ENCODE results near the gene BMP2K.

BMP2K gene

GRCh38 chr4:78944381-78944780 lies 168.2 kb downstream of the BMP2K start:
- Histone ChIP-seq H3K4me1 (ENCODE audit: control insufficient read depth in 2 of 2, insufficient read depth in 2 of 2, low read length in 2 of 2) (peaks cover 4% of the 10 kb centered on the region in 2 donors), H3K4me3 (ENCODE audit: low read length in 2 of 2) (no peak overlapping the region), H3K27ac (ENCODE audit: low read depth in 2 of 2, low read length in 2 of 2) (no peak overlapping the region), H3K9ac (ENCODE audit: low read depth in 1 of 2, low read length in 2 of 2) (no peak overlapping the region), H3K9me3 (ENCODE audit: control insufficient read depth in 2 of 2, low read length in 2 of 2) (no peaks in the 10 kb centered on the region), H3K36me3 (ENCODE audit: control insufficient read depth in 2 of 2, insufficient read depth in 2 of 2, low read length in 2 of 2) (no peaks in the 10 kb centered on the region), H3K27me3 (ENCODE audit: control insufficient read depth in 2 of 2, insufficient read depth in 2 of 2, low read length in 2 of 2) (no peaks in the 10 kb centered on the region)

- Histone ChIP-seq H3K4me3 (ENCODE audit: low read length in 2 of 2) (no peak overlapping the region), H3K27ac (ENCODE audit: low read depth in 2 of 2, low read length in 2 of 2) (no peak overlapping the region), H3K9me3 (ENCODE audit: control insufficient read depth in 2 of 2, low read length in 2 of 2) (no peaks in the 10 kb centered on the region), H3K9ac (ENCODE audit: low read depth in 1 of 2, low read length in 2 of 2) (no peak overlapping the region), H3K36me3 (ENCODE audit: control insufficient read depth in 2 of 2, insufficient read depth in 2 of 2, low read length in 2 of 2) (no peaks in the 10 kb centered on the region), H3K27me3 (ENCODE audit: control insufficient read depth in 2 of 2, insufficient read depth in 2 of 2, low read length in 2 of 2) (no peaks in the 10 kb centered on the region), H3K4me1 (ENCODE audit: control insufficient read depth in 2 of 2, insufficient read depth in 2 of 2, low read length in 2 of 2) (no peaks in the 10 kb centered on the region)
Observed at GRCh38 chr4:78945651-78946179, 169.6 kb downstream of the BMP2K start.

GRCh38 chr4:78949735-78950134 lies 173.6 kb downstream of the BMP2K start:
- H3K9ac ChIP-seq (ENCODE audit: low read depth in 1 of 2, low read length in 2 of 2), result no peak overlapping the region
- H3K27me3 ChIP-seq (ENCODE audit: control insufficient read depth in 2 of 2, insufficient read depth in 2 of 2, low read length in 2 of 2), result no peaks in the 10 kb centered on the region
- no peaks in the 10 kb centered on the region for H3K4me1 ChIP-seq (ENCODE audit: control insufficient read depth in 2 of 2, insufficient read depth in 2 of 2, low read length in 2 of 2)
- no peaks in the 10 kb centered on the region for H3K36me3 ChIP-seq (ENCODE audit: control insufficient read depth in 2 of 2, insufficient read depth in 2 of 2, low read length in 2 of 2)
- H3K4me3 ChIP-seq (ENCODE audit: low read length in 2 of 2), result no peak overlapping the region
- H3K9me3 ChIP-seq (ENCODE audit: control insufficient read depth in 2 of 2, low read length in 2 of 2), result no peaks in the 10 kb centered on the region
- H3K27ac ChIP-seq (ENCODE audit: low read depth in 2 of 2, low read length in 2 of 2), result no peak overlapping the region

GRCh38 chr4:78951862-78952472 lies 175.8 kb downstream of the BMP2K start:
- H3K4me3 ChIP-seq (ENCODE audit: low read length in 2 of 2), result no peak overlapping the region
- H3K4me1 ChIP-seq (ENCODE audit: control insufficient read depth in 2 of 2, insufficient read depth in 2 of 2, low read length in 2 of 2), result no peaks in the 10 kb centered on the region
- H3K27me3 ChIP-seq (ENCODE audit: control insufficient read depth in 2 of 2, insufficient read depth in 2 of 2, low read length in 2 of 2), result no peaks in the 10 kb centered on the region
- no peak overlapping the region for H3K9ac ChIP-seq (ENCODE audit: low read depth in 1 of 2, low read length in 2 of 2)
- no peak overlapping the region for H3K27ac ChIP-seq (ENCODE audit: low read depth in 2 of 2, low read length in 2 of 2)
- no peaks in the 10 kb centered on the region for H3K36me3 ChIP-seq (ENCODE audit: control insufficient read depth in 2 of 2, insufficient read depth in 2 of 2, low read length in 2 of 2)
- no peaks in the 10 kb centered on the region for H3K9me3 ChIP-seq (ENCODE audit: control insufficient read depth in 2 of 2, low read length in 2 of 2)

- no peaks in the 10 kb centered on the region for H3K4me1 ChIP-seq (ENCODE audit: control insufficient read depth in 2 of 2, insufficient read depth in 2 of 2, low read length in 2 of 2)
Observed at GRCh38 chr4:78953231-78953630, 177.1 kb downstream of the BMP2K start.

GRCh38 chr4:78953769-78954666 lies 177.9 kb downstream of the BMP2K start:
- Histone ChIP-seq H3K4me1 (ENCODE audit: control insufficient read depth in 2 of 2, insufficient read depth in 2 of 2, low read length in 2 of 2) (no peaks in the 10 kb centered on the region), H3K27me3 (ENCODE audit: control insufficient read depth in 2 of 2, insufficient read depth in 2 of 2, low read length in 2 of 2) (no peaks in the 10 kb centered on the region), H3K27ac (ENCODE audit: low read depth in 2 of 2, low read length in 2 of 2) (no peak overlapping the region), H3K9ac (ENCODE audit: low read depth in 1 of 2, low read length in 2 of 2) (no peak overlapping the region), H3K36me3 (ENCODE audit: control insufficient read depth in 2 of 2, insufficient read depth in 2 of 2, low read length in 2 of 2) (no peaks in the 10 kb centered on the region), H3K9me3 (ENCODE audit: control insufficient read depth in 2 of 2, low read length in 2 of 2) (no peaks in the 10 kb centered on the region), H3K4me3 (ENCODE audit: low read length in 2 of 2) (no peak overlapping the region)

More at GRCh38 chr4:78953231-78953630, 177.1 kb downstream of the BMP2K start:
- no peaks in the 10 kb centered on the region for H3K36me3 ChIP-seq (ENCODE audit: control insufficient read depth in 2 of 2, insufficient read depth in 2 of 2, low read length in 2 of 2)
- no peaks in the 10 kb centered on the region for H3K9me3 ChIP-seq (ENCODE audit: control insufficient read depth in 2 of 2, low read length in 2 of 2)
- H3K4me3 ChIP-seq (ENCODE audit: low read length in 2 of 2), result no peak overlapping the region
- H3K9ac ChIP-seq (ENCODE audit: low read depth in 1 of 2, low read length in 2 of 2), result no peak overlapping the region
- H3K27me3 ChIP-seq (ENCODE audit: control insufficient read depth in 2 of 2, insufficient read depth in 2 of 2, low read length in 2 of 2), result no peaks in the 10 kb centered on the region
- H3K27ac ChIP-seq (ENCODE audit: low read depth in 2 of 2, low read length in 2 of 2), result no peak overlapping the region

- Histone ChIP-seq H3K9me3 (ENCODE audit: control insufficient read depth in 2 of 2, low read length in 2 of 2) (no peaks in the 10 kb centered on the region), H3K9ac (ENCODE audit: low read depth in 1 of 2, low read length in 2 of 2) (no peak overlapping the region), H3K27ac (ENCODE audit: low read depth in 2 of 2, low read length in 2 of 2) (no peak overlapping the region), H3K27me3 (ENCODE audit: control insufficient read depth in 2 of 2, insufficient read depth in 2 of 2, low read length in 2 of 2) (no peaks in the 10 kb centered on the region), H3K4me3 (ENCODE audit: low read length in 2 of 2) (no peak overlapping the region), H3K36me3 (ENCODE audit: control insufficient read depth in 2 of 2, insufficient read depth in 2 of 2, low read length in 2 of 2) (no peaks in the 10 kb centered on the region), H3K4me1 (ENCODE audit: control insufficient read depth in 2 of 2, insufficient read depth in 2 of 2, low read length in 2 of 2) (no peaks in the 10 kb centered on the region)
Observed at GRCh38 chr4:78956975-78957374, 180.8 kb downstream of the BMP2K start.

GRCh38 chr4:78960926-78961325 lies 184.8 kb downstream of the BMP2K start:
- H3K9ac ChIP-seq (ENCODE audit: low read depth in 1 of 2, low read length in 2 of 2), result no peak overlapping the region
- H3K4me1 ChIP-seq (ENCODE audit: control insufficient read depth in 2 of 2, insufficient read depth in 2 of 2, low read length in 2 of 2), result no peaks in the 10 kb centered on the region
- H3K4me3 ChIP-seq (ENCODE audit: low read length in 2 of 2), result no peak overlapping the region
- H3K27me3 ChIP-seq (ENCODE audit: control insufficient read depth in 2 of 2, insufficient read depth in 2 of 2, low read length in 2 of 2), result no peaks in the 10 kb centered on the region
- no peaks in the 10 kb centered on the region for H3K9me3 ChIP-seq (ENCODE audit: control insufficient read depth in 2 of 2, low read length in 2 of 2)
- no peaks in the 10 kb centered on the region for H3K36me3 ChIP-seq (ENCODE audit: control insufficient read depth in 2 of 2, insufficient read depth in 2 of 2, low read length in 2 of 2)
- no peak overlapping the region for H3K27ac ChIP-seq (ENCODE audit: low read depth in 2 of 2, low read length in 2 of 2)
